ENCODE measurements around the gene SIGMAR1. TPM values are rescaled to one million over a fixed set of nuclear protein-coding genes. Genes with fewer than 3 reads are reported as not detected.

SIGMAR1 gene
- total and polyA plus RNA-seq, 12 donors: 15.8 to 54.0 (median 23.2) TPM

DNA sequence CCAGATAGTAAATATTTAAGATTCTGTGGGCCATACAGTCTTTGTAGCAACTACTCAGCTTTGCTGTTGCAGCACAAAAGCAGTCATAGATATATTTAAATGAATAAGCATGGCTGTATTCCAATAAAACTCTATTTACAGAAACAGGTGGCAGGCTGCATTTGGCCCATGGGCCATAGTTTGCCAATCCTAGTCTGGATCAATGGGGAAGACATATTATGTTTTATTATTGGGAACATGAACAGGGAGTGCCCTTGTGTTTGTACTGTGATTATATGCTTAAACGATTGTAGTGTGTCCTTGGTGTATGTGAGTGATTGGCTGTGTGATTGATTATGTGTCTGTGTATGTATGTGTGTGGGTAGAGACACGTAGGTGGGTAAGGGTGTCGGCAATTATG, 36.9 kb upstream of the SIGMAR1 start:
- H3K36me3 ChIP-seq: peaks cover 0 to 3% (median 0%) of the 10 kb centered on the region in 9 donors
- DNase-seq (no peak), ATAC-seq (no peak)
- WGBS, 2 donors: 84 to 90% methylated on average over 3 of the region's 3 CpGs
- TF ChIP-seq, protein P1, sequence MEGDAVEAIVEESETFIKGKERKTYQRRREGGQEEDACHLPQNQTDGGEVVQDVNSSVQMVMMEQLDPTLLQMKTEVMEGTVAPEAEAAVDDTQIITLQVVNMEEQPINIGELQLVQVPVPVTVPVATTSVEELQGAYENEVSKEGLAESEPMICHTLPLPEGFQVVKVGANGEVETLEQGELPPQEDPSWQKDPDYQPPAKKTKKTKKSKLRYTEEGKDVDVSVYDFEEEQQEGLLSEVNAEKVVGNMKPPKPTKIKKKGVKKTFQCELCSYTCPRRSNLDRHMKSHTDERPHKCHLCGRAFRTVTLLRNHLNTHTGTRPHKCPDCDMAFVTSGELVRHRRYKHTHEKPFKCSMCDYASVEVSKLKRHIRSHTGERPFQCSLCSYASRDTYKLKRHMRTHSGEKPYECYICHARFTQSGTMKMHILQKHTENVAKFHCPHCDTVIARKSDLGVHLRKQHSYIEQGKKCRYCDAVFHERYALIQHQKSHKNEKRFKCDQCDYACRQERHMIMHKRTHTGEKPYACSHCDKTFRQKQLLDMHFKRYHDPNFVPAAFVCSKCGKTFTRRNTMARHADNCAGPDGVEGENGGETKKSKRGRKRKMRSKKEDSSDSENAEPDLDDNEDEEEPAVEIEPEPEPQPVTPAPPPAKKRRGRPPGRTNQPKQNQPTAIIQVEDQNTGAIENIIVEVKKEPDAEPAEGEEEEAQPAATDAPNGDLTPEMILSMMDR (IDR thresholded peaks at IDR 0.05): no peak
- intact Hi-C loops (cut with DNase I): no loop called here
- no peak overlapping the region for H3K4me3 ChIP-seq
- H3K27ac ChIP-seq: no peak overlapping the region
- H3K4me1 ChIP-seq: peaks cover 0 to 4% (median 0%) of the 10 kb centered on the region in 9 donors
- no peaks in the 10 kb centered on the region for H3K27me3 ChIP-seq
- H3K9me3 ChIP-seq: peaks cover 0 to 7% (median 0%) of the 10 kb centered on the region in 11 donors

DNA sequence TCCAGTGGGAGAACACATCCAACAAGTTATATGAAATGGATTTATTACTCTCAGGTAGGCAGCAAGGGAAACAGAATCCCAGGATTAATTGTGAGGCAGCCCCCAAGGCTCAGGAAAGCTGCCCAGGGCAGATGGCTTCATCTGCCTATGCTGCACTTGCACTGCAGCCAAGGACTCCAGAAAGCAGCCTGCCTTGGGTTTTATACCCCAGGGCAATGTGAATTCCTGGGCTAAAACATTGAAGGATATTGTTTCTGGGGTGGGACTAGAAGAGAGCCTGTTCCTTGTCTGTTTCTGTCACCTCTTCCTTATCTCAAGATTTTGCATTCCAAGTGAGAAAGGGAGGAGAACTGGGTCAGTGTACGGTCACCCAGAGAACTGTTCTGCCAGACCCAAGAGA, 33.7 kb upstream of the SIGMAR1 start:
- TF ChIP-seq, protein P1 (IDR thresholded peaks at IDR 0.05): no peak
- intact Hi-C loops (cut with DNase I): no loop called here
- Histone ChIP-seq H3K4me1 (peaks cover 0 to 12% (median 4%) of the 10 kb centered on the region in 9 donors), H3K9me3 (peaks cover 0 to 9% (median 0%) of the 10 kb centered on the region in 11 donors), H3K27me3 (no peaks in the 10 kb centered on the region), H3K4me3 (no peak overlapping the region), H3K27ac (no peak overlapping the region), H3K36me3 (peaks cover 0 to 16% (median 0%) of the 10 kb centered on the region in 9 donors)
- DNase-seq (no peak), ATAC-seq (no peak)
- 40 to 64% methylated on average over 1 of the region's 1 CpG for WGBS, 2 donors

DNA sequence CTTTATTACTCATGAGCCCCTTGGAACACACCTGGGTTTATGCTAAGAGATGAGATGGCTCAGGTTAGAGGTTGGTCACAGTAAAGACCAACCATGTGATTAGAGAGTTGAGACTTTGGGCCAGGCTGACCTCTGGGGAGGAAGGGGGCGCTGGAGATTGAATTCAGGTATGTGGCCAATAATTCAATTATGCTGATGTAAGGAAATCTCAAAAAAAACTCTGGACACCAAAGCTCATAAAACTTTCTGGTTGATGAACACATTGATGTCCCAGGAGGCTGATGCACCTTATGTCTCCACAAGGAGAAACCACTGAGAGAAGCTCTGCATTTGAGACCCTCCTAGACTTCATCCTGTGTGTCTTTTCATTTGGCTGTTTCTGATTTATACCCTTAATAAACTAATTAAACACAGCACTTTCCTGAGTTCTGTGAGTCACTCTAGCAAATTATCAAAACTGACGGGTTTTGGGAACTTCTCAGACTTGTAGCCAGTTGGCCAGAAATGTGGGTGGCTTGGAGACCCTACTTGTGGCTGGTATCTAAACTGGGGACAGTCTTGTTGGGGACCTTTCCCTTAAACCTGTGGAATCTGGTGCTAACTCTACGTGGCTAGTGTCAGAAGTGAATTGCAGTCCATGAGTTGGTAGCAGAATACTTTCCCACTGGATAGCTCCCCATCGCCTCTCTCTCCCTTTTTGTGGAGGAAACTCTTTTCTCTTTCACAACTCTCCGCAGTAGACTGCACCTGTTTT, 32.4 kb upstream of the SIGMAR1 start:
- TF ChIP-seq, protein P1 (IDR thresholded peaks at IDR 0.05): no peak
- intact Hi-C loops (cut with DNase I): no loop called here
- Histone ChIP-seq H3K9me3 (peaks cover 0 to 9% (median 0%) of the 10 kb centered on the region in 11 donors), H3K36me3 (peaks cover 0 to 16% (median 0%) of the 10 kb centered on the region in 9 donors), H3K27me3 (no peaks in the 10 kb centered on the region), H3K4me3 (no peak overlapping the region), H3K27ac (no peak overlapping the region), H3K4me1 (peaks cover 0 to 19% (median 5%) of the 10 kb centered on the region in 9 donors)
- 95% methylated on average over 5 of the region's 5 CpGs for WGBS, 2 donors
- DNase-seq: no peak
- no peak for ATAC-seq

DNA sequence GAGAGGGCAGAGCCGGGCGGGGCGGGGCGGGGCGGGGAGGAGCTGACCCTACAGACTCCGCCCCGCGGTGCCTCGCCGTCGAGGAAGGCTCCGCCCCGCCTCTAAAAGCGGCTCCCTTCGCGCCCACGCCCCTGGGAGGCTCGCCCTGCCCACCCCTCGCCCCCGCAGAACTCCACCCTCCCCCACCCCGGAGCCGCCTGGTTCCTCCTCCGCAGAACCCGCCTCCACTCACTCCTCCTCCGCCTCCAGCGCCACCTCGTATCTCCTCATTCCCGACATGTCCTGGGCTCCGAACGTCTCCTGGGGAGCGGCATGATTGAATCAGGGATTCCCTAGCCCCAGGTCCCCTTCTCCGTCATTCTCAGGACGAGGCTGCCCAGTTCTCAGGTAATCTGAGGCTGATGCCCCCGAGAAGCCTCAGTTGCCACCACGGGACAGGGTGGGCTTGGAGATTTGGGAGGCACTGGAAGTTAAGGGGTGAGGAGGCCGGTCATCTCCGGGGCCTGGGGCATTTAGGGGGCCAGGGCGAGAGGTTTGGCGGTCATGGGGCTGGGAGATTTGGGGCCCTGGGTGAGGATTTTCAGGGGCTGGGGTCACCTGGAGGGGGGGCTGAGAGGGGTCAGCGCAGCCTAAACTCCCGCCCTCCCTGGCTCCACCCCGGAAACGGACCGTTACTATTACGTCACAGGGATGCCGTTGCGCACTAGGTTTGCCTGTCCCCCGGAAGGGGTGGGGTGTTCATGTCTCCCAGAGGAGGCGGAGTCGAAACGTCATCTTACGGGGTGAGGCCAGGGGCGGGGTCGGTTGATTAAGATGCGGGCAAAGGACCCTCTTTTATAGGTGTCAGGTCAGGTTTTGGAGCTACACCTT, 28.0 kb upstream of the SIGMAR1 start:
- ATAC-seq: peak; percentile 90 to 95 (median 92)
- Histone ChIP-seq H3K9me3 (peaks cover 0 to 9% (median 0%) of the 10 kb centered on the region in 11 donors), H3K27me3 (no peaks in the 10 kb centered on the region), H3K4me3 (peak overlapping the region; percentile 45 to 95 (median 72)), H3K36me3 (peaks cover 0 to 44% (median 7%) of the 10 kb centered on the region in 9 donors), H3K4me1 (peaks cover 0 to 29% (median 14%) of the 10 kb centered on the region in 9 donors), H3K27ac (peak overlapping the region; percentile 77 to 100 (median 97))
- TF ChIP-seq, protein P1 (IDR thresholded peaks at IDR 0.05): no peak
- intact Hi-C loops (cut with DNase I): loop anchor here in 2 of 10 donors (2.0 kb wide), 2 partner anchors 17 to 37 kb away; no protein-coding TSS in a partner anchor
- DNase-seq: peak; percentile 95 to 96
- WGBS, 2 donors: 1 to 2% methylated on average over 54 to 55 of the region's 55 CpGs
